Esophagus muscularis mucosa (tissue), 4 donors: ENCODE measurements around the gene BTN1A1. TPM values are rescaled to one million over a fixed set of nuclear protein-coding genes. Genes with fewer than 3 reads are reported as not detected.

Experiments used
- DNase-seq: peaks from one replicate; pipeline ENCODE4 v3.0.0-alpha.2; 2017; ENCODE audit errors: extremely low spot score
- H3K27ac ChIP-seq, 4 donors: fragments of 200-600 bp; sonication (generic); replicated peaks in 1 of 4; 1 replicate in 3 of 4; 2 replicates in 1 of 4; pipeline ENCODE4 v1.5.1; 2016 to 2019; ENCODE audit warnings: mild to moderate bottlenecking in 1 of 4
- H3K27me3 ChIP-seq, 4 donors: fragments of 200-600 bp; sonication (generic); one replicate each; pipeline versions ENCODE4 v1.5.1 to v1.6.0; 2016 to 2019
- H3K36me3 ChIP-seq, 4 donors: fragments of 200-600 bp; sonication (generic); one replicate each; pipeline ENCODE4 v1.5.1; 2016 to 2019
- H3K4me1 ChIP-seq, 4 donors: fragments of 200-600 bp; sonication (generic); one replicate each; pipeline ENCODE4 v1.5.1; 2016 to 2019
- H3K4me3 ChIP-seq, 4 donors: fragments of 200-600 bp; sonication (generic); 1 replicate in 2 of 4; 2 replicates in 2 of 4; pipeline ENCODE4 v1.5.1; 2016 to 2019; ENCODE audit warnings: mild to moderate bottlenecking in 4 of 4, moderate library complexity in 1 of 4
- H3K9me3 ChIP-seq, 4 donors: fragments of 200-600 bp; sonication (generic); 1 replicate in 3 of 4; 2 replicates in 1 of 4; pipeline ENCODE4 v1.5.1; 2016 to 2019
- CTCF ChIP-seq, 3 experiments: fragments of 200-600 bp in 2 of 3; fragments of 450-650 bp in 1 of 3; sonication (generic) in 2 of 3; IDR thresholded peaks; one replicate each; pipeline ENCODE4 v1.5.1; 2017 to 2019; ENCODE audit warnings: antibody characterized with exemption in 3 of 3, mild to moderate bottlenecking in 2 of 3, moderate library complexity in 1 of 3
- EP300 ChIP-seq: sonication (generic); formaldehyde crosslinking; IDR thresholded peaks from one replicate; pipeline ENCODE4 v1.6.1; 2017; ENCODE audit warnings: antibody characterized with exemption
- POLR2A ChIP-seq: fragments of 450-650 bp; IDR thresholded peaks from one replicate; pipeline ENCODE4 v1.6.1; 2017; ENCODE audit warnings: antibody characterized with exemption, moderate library complexity, mild to moderate bottlenecking, low read depth
- POLR2AphosphoS5 ChIP-seq, 2 donors: sonication (generic); formaldehyde crosslinking; IDR thresholded peaks; one replicate each; pipeline ENCODE4 v1.6.1; 2017; ENCODE audit warnings: antibody characterized with exemption in 2 of 2
- WGBS: methylation state at CpG from one replicate; pipeline ENCODE4 v1.1.5; 2018; 5-methylcytosine and 5-hydroxymethylcytosine counted together
- intact Hi-C: fragments of 100-400 bp; cut with DNase I; formaldehyde crosslinking; loops from one replicate; pipeline ENCODE4 v1.15.1; 2023
- total RNA-seq, 4 donors: library from RNA; depleted of rRNA; stranded (reverse); fragments of >200 nt; gene quantifications; one replicate each; pipeline versions ENCODE4 v1.1.0 to v1.2.1, GENCODE V29; 2016

Gene BTN1A1
- total RNA-seq, 4 donors from 2014 or later = not detected

DNA sequence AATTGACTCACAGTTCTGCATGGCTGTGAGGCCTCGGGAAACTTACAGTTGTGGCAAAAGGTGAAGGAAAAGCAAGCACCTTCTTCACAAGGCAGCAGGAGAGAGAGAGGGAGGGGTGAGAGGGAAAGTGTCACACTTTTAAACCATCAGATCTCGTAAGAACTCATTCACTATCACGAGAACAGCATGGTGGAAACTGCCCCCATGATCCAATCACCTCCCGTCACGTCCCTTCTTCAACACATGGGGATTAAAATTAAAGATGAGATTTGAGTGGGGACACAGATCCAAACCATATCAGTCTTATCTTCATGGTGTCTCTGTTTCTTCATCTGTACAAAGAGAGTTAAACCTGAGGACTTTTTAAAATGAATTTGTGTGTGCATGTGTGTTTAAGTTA lies 13.7 kb upstream of the BTN1A1 start:
- no peak overlapping the region for H3K27ac ChIP-seq
- H3K4me1 ChIP-seq = no peaks in the 10 kb centered on the region
- 84% methylated on average over 5 of the region's 5 CpGs for WGBS
- H3K9me3 ChIP-seq = no peaks in the 10 kb centered on the region
- no peak for TF ChIP-seq CTCF (IDR thresholded peaks at IDR 0.05)
- TF ChIP-seq POLR2AphosphoS5 (IDR thresholded peaks at IDR 0.05) = no peak
- TF ChIP-seq EP300 = no peak
- no peak for TF ChIP-seq POLR2A
- H3K4me3 ChIP-seq = no peak overlapping the region
- H3K36me3 ChIP-seq = no peaks in the 10 kb centered on the region
- DNase-seq = no peak
- intact Hi-C loops = no loop called here
- no peaks in the 10 kb centered on the region for H3K27me3 ChIP-seq

DNA sequence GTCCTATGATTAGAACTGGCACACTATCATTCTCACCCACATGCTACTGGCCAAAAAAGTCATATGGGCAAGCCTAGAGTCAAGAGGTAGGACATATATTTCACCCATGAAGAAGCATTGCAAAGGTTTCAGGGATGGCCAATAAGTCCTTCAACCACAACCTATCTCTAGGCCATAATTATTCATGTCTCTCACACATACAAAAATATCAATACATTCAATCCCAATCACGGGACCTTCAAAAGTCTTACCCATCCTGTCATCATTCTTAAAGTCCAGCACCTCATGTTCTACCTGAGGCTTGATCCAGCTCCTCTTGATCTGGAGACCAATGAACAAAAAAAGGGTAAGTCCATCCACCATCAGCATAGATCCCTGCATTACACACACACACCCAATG lies 12.6 kb upstream of the BTN1A1 start:
- Histone ChIP-seq H3K27me3 (no peaks in the 10 kb centered on the region), H3K9me3 (no peaks in the 10 kb centered on the region), H3K4me1 (no peaks in the 10 kb centered on the region), H3K27ac (no peak overlapping the region), H3K4me3 (no peak overlapping the region), H3K36me3 (no peaks in the 10 kb centered on the region)
- TF ChIP-seq CTCF (IDR thresholded peaks at IDR 0.05) (no peak), POLR2AphosphoS5 (IDR thresholded peaks at IDR 0.05) (no peak), POLR2A (no peak), EP300 (no peak)
- 94% methylated on average over 1 of the region's 1 CpG for WGBS
- DNase-seq = no peak
- intact Hi-C loops = no loop called here

GRCh38 chr6:26489996-26490964 lies 9.8 kb upstream of the BTN1A1 start:
- Histone ChIP-seq H3K4me1 (no peaks in the 10 kb centered on the region), H3K27me3 (no peaks in the 10 kb centered on the region), H3K36me3 (no peaks in the 10 kb centered on the region), H3K9me3 (no peaks in the 10 kb centered on the region), H3K4me3 (no peak overlapping the region), H3K27ac (no peak overlapping the region)
- 90% methylated on average over 8 of the region's 8 CpGs for WGBS
- DNase-seq = no peak
- TF ChIP-seq POLR2A (no peak), EP300 (no peak), CTCF (IDR thresholded peaks at IDR 0.05) (no peak), POLR2AphosphoS5 (IDR thresholded peaks at IDR 0.05) (no peak)
- intact Hi-C loops = no loop called here

- no peaks in the 10 kb centered on the region for H3K9me3 ChIP-seq
- no peak overlapping the region for H3K4me3 ChIP-seq
- 90% methylated on average over 5 of the region's 5 CpGs for WGBS
- H3K27ac ChIP-seq = no peak overlapping the region
- no peaks in the 10 kb centered on the region for H3K36me3 ChIP-seq
- no peaks in the 10 kb centered on the region for H3K27me3 ChIP-seq
- no peaks in the 10 kb centered on the region for H3K4me1 ChIP-seq
- DNase-seq = no peak
- TF ChIP-seq CTCF (IDR thresholded peaks at IDR 0.05) (no peak), EP300 (no peak), POLR2AphosphoS5 (IDR thresholded peaks at IDR 0.05) (no peak), POLR2A (no peak)
- intact Hi-C loops = no loop called here
Observed at GRCh38 chr6:26491604-26492003, 8.5 kb upstream of the BTN1A1 start.
